Measurements from ENCODE around the gene SIRPB2. TPM values are rescaled to one million over a fixed set of nuclear protein-coding genes. Genes with fewer than 3 reads are reported as not detected.

The SIRPB2 gene
- total and polyA plus RNA-seq, 2 donors (not counting 3 experiments of a cell fraction or from before 2014, with no cell fraction given), result 9.5 to 19.7 TPM

DNA sequence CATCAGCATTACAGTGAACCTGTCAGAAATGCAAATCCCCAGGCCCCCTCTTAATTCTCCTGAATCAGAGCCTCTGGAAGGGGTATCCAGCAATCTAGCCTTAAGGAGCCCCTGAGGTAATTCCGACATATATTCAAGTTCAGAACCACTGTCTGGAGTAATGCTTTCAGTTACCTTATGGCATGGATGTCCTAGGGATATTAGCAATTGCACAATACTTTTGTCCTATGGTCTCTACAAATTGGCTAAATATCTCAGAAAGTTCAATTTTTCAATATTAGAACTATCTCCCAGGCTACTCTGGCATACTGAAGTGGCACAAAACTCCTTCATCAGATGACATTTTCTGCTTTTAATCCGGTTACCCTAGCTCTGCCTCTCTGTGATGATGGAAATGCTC, 30.9 kb downstream of the SIRPB2 start:
- TF ChIP-seq, protein P1, sequence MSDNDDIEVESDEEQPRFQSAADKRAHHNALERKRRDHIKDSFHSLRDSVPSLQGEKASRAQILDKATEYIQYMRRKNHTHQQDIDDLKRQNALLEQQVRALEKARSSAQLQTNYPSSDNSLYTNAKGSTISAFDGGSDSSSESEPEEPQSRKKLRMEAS (IDR thresholded peaks at IDR 0.05; ENCODE audit: insufficient read depth, insufficient read length), result no peak
- TF ChIP-seq GATA2 (IDR thresholded peaks at IDR 0.05; ENCODE audit: insufficient read depth, insufficient read length, low read depth, low read length) (no peak), POLR2A (IDR thresholded peaks at IDR 0.05; ENCODE audit: low read depth, low read length) (no peak), JUN (IDR thresholded peaks at IDR 0.05; ENCODE audit: borderline replicate concordance, insufficient read depth, insufficient read length, low read depth) (no peak), MYC (IDR thresholded peaks at IDR 0.05; ENCODE audit: low read depth, low read length) (no peak)
- TF ChIP-seq, protein P2, sequence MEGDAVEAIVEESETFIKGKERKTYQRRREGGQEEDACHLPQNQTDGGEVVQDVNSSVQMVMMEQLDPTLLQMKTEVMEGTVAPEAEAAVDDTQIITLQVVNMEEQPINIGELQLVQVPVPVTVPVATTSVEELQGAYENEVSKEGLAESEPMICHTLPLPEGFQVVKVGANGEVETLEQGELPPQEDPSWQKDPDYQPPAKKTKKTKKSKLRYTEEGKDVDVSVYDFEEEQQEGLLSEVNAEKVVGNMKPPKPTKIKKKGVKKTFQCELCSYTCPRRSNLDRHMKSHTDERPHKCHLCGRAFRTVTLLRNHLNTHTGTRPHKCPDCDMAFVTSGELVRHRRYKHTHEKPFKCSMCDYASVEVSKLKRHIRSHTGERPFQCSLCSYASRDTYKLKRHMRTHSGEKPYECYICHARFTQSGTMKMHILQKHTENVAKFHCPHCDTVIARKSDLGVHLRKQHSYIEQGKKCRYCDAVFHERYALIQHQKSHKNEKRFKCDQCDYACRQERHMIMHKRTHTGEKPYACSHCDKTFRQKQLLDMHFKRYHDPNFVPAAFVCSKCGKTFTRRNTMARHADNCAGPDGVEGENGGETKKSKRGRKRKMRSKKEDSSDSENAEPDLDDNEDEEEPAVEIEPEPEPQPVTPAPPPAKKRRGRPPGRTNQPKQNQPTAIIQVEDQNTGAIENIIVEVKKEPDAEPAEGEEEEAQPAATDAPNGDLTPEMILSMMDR (IDR thresholded peaks at IDR 0.05; ENCODE audit: extremely low read depth in 1 of 2, insufficient read depth in 1 of 2, low read depth in 1 of 2, low read length in 2 of 2), result no peak
- ChIA-PET CTCF (interaction anchor here (4.2 kb wide), 1 partner anchor 43 kb away, joined by 23 read pairs; no protein-coding TSS in a partner anchor), POLR2A (no interaction called here)
- no peak overlapping the region for H3K4me3 ChIP-seq (replicated peaks in 1 of 3; ENCODE audit: insufficient read depth in 1 of 3, low read depth in 1 of 3, low read length in 3 of 3)
- no peak overlapping the region for H3K27ac ChIP-seq (ENCODE audit: insufficient read depth, low read depth, low read length)
- peaks cover 54% of the 10 kb centered on the region for H3K79me2 ChIP-seq (ENCODE audit: control insufficient read depth, insufficient read depth, low read length)
- intact Hi-C loops (cut with micrococcal nuclease) (no loop called here), dilution Hi-C loops (cut with MboI; ENCODE audit: extremely low pct_ligation_motif_present, low sequenced_read_pairs) (no loop called here)
- no TSS peak for BruUV-seq (replicated peaks)
- H3K9me1 ChIP-seq (replicated peaks; ENCODE audit: control insufficient read depth, extremely low read depth, insufficient read depth, low read length), result no peaks in the 10 kb centered on the region
- peaks cover 19 to 37% of the 10 kb centered on the region in 2 experiments for H3K36me3 ChIP-seq (ENCODE audit: control insufficient read depth in 2 of 2, extremely low read depth in 1 of 2, insufficient read depth in 2 of 2, low read length in 2 of 2)
- H4K20me1 ChIP-seq (replicated peaks; ENCODE audit: control insufficient read depth, extremely low read depth, insufficient read depth, low read length), result peaks cover 4% of the 10 kb centered on the region
- H2AFZ ChIP-seq (ENCODE audit: low read depth, low read length), result no peak overlapping the region
- H3K4me1 ChIP-seq (ENCODE audit: control insufficient read depth, extremely low read depth, insufficient read depth, low read length), result peaks cover 11% of the 10 kb centered on the region
- no peaks in the 10 kb centered on the region for H3K9me3 ChIP-seq (replicated peaks; ENCODE audit: control insufficient read depth, insufficient read depth, low read length)
- no peak overlapping the region for H3K4me2 ChIP-seq (ENCODE audit: insufficient read depth, low read length)
- no peaks in the 10 kb centered on the region for H3K27me3 ChIP-seq (ENCODE audit: control insufficient read depth in 2 of 2, insufficient read depth in 2 of 2, low read length in 2 of 2)
- FAIRE-seq, result no peak
- DNase-seq (ENCODE audit: low read depth, low spot score), result no peak
- H3K9ac ChIP-seq (replicated peaks; ENCODE audit: extremely low read depth, insufficient read depth, low read length), result no peak overlapping the region

DNA sequence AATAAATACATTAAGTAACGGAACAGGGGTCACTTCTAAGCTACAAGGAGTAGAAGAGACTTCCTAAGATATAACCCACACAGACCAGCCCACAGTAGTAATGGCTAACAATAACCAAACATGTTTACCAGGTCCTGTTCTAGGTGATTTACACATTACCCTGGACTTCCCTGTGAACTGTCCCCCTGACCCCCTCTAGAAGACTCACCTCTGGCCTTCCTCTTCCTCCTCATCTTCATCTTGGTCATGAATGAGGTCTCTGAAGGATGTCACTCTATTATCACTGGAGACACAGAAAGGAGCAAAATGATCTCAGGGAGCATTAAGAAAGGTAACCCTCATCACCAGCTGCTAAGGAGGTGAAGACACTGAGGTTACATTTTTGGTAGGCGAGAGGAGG, 33.2 kb downstream of the SIRPB2 start:
- TF ChIP-seq EZH2 (IDR thresholded peaks at IDR 0.05; ENCODE audit: borderline replicate concordance, low read depth, low read length, severe bottlenecking), result no peak
- TF ChIP-seq, protein P2 (IDR thresholded peaks at IDR 0.05; ENCODE audit: extremely low read depth in 1 of 2, insufficient read depth in 1 of 2, low read depth in 1 of 2, low read length in 2 of 2), result no peak
- TF ChIP-seq GATA2 (IDR thresholded peaks at IDR 0.05; ENCODE audit: insufficient read depth, insufficient read length, low read depth, low read length), result no peak
- no peak for TF ChIP-seq MYC (IDR thresholded peaks at IDR 0.05; ENCODE audit: low read depth, low read length)
- TF ChIP-seq JUN (IDR thresholded peaks at IDR 0.05; ENCODE audit: borderline replicate concordance, insufficient read depth, insufficient read length, low read depth), result no peak
- TF ChIP-seq, protein P1 (IDR thresholded peaks at IDR 0.05; ENCODE audit: insufficient read depth, insufficient read length), result no peak
- TF ChIP-seq FOS (IDR thresholded peaks at IDR 0.05; ENCODE audit: borderline replicate concordance, insufficient read depth, low read length), result no peak
- no peak for TF ChIP-seq POLR2AphosphoS5 (IDR thresholded peaks at IDR 0.05; ENCODE audit: insufficient read depth, low read depth, low read length)
- TF ChIP-seq POLR2A (IDR thresholded peaks at IDR 0.05; ENCODE audit: low read depth, low read length), result no peak
- Histone ChIP-seq H3K27me3 (ENCODE audit: control insufficient read depth in 2 of 2, insufficient read depth in 2 of 2, low read length in 2 of 2) (no peaks in the 10 kb centered on the region), H3K4me2 (ENCODE audit: insufficient read depth, low read length) (no peak overlapping the region), H3K27ac (ENCODE audit: insufficient read depth, low read depth, low read length) (no peak overlapping the region), H3K36me3 (ENCODE audit: control insufficient read depth in 2 of 2, extremely low read depth in 1 of 2, insufficient read depth in 2 of 2, low read length in 2 of 2) (peaks cover 36 to 46% of the 10 kb centered on the region in 2 experiments), H3K9me3 (replicated peaks; ENCODE audit: control insufficient read depth, insufficient read depth, low read length) (no peaks in the 10 kb centered on the region), H3K9me1 (replicated peaks; ENCODE audit: control insufficient read depth, extremely low read depth, insufficient read depth, low read length) (no peaks in the 10 kb centered on the region), H3K4me1 (ENCODE audit: control insufficient read depth, extremely low read depth, insufficient read depth, low read length) (no peaks in the 10 kb centered on the region), H3K4me3 (replicated peaks in 1 of 3; ENCODE audit: insufficient read depth in 1 of 3, low read depth in 1 of 3, low read length in 3 of 3) (no peak overlapping the region), H3K9ac (replicated peaks; ENCODE audit: extremely low read depth, insufficient read depth, low read length) (no peak overlapping the region), H2AFZ (ENCODE audit: low read depth, low read length) (no peak overlapping the region), H4K20me1 (replicated peaks; ENCODE audit: control insufficient read depth, extremely low read depth, insufficient read depth, low read length) (no peaks in the 10 kb centered on the region), H3K79me2 (ENCODE audit: control insufficient read depth, insufficient read depth, low read length) (peaks cover 32% of the 10 kb centered on the region)
- FAIRE-seq (no peak), DNase-seq (ENCODE audit: low read depth, low spot score) (no peak)
- no TSS peak for BruUV-seq (replicated peaks)
- dilution Hi-C loops (cut with MboI; ENCODE audit: extremely low pct_ligation_motif_present, low sequenced_read_pairs) (no loop called here), intact Hi-C loops (cut with micrococcal nuclease) (no loop called here)
- ChIA-PET POLR2A (no interaction called here), CTCF (interaction anchor here (1.1 to 1.8 kb wide), 4 partner anchors 8 to 145 kb away, joined by 3 to 5 read pairs (median 4); partner anchors contain the start of gene NSFL1C)

All from endothelial cell of umbilical vein (primary cell).